B cell (primary cell): ENCODE measurements around the gene CCDC78. TPM values are rescaled to one million over a fixed set of nuclear protein-coding genes. Genes with fewer than 3 reads are reported as not detected.

Experiments
- ATAC-seq: fragments of 200-7000 bp; cut with Tn5 transposase; one replicate; pipeline ENCODE4 v1.10.0; 2021; ENCODE audit warnings: low read depth, mild to moderate bottlenecking, moderate number of reproducible peaks, moderate library complexity
- CTCF ChIA-PET: fragments of 350-600 bp; sonication (Branson Sonifier 250); formaldehyde crosslinking; loops from one replicate; lab custom pipeline; 2021; ENCODE audit warnings: antibody characterized with exemption, inconsistent platforms; lab: Charles Lee
- POLR2A ChIA-PET: fragments of 350-600 bp; sonication (Branson Sonifier 250); formaldehyde crosslinking; loops from one replicate; lab custom pipeline; 2021; ENCODE audit warnings: antibody characterized with exemption; lab: Charles Lee
- DNase-seq: peaks from one replicate; pipeline ENCODE4 v3.0.0; 2013
- H2AFZ ChIP-seq: 2 replicates; pipeline ENCODE4 v1.6.1; 2012; ENCODE audit warnings: mild to moderate bottlenecking, low read depth, low read length; ENCODE audit not compliant: insufficient read depth, poor library complexity, severe bottlenecking
- H3K27ac ChIP-seq, 2 donors: 1 replicate in 1 of 2; 2 replicates in 1 of 2; pipeline ENCODE4 v1.5.1; 2012 to 2013; ENCODE audit warnings: low read length in 2 of 2, mild to moderate bottlenecking in 2 of 2, moderate library complexity in 1 of 2
- H3K27me3 ChIP-seq, 4 experiments: fragments of 200-600 bp in 1 of 4; sonication (generic) in 1 of 4; replicated peaks in 1 of 4; 1 replicate in 2 of 4; 2 replicates in 2 of 4; pipeline versions ENCODE4 v1.6.1 to v1.7.0; 2013 to 2016; ENCODE audit warnings: low read length in 3 of 4, mild to moderate bottlenecking in 2 of 4, mixed read lengths in 1 of 4, moderate library complexity in 1 of 4; ENCODE audit not compliant: insufficient read depth in 4 of 4, control insufficient read depth in 3 of 4; ENCODE audit errors: control extremely low read depth in 1 of 4
- H3K36me3 ChIP-seq, 2 experiments: replicated peaks in 1 of 2; 1 replicate in 1 of 2; 2 replicates in 1 of 2; pipeline versions ENCODE4 v1.6.1 to v1.7.1; 2013; ENCODE audit warnings: low read length in 1 of 2; ENCODE audit not compliant: insufficient read depth in 2 of 2, control insufficient read depth in 1 of 2; ENCODE audit errors: control extremely low read depth in 1 of 2, extremely low read depth in 1 of 2
- H3K4me1 ChIP-seq, 2 donors: fragments of 200-600 bp in 1 of 2; sonication (generic) in 1 of 2; 1 replicate in 1 of 2; 2 replicates in 1 of 2; pipeline versions ENCODE4 v1.5.1 to v1.6.1; 2013 to 2017; ENCODE audit warnings: low read length in 2 of 2; ENCODE audit not compliant: control insufficient read depth in 2 of 2, insufficient read depth in 2 of 2
- H3K4me2 ChIP-seq: replicated peaks from 2 replicates; pipeline ENCODE3; 2012; ENCODE audit warnings: mild to moderate bottlenecking, low read depth, low read length; ENCODE audit not compliant: poor library complexity, severe bottlenecking
- H3K4me3 ChIP-seq, 5 experiments: fragments of 200-600 bp in 1 of 5; sonication (generic) in 1 of 5; 1 replicate in 3 of 5; 2 replicates in 2 of 5; pipeline versions ENCODE4 v1.5.1 to v1.7.0; 2011 to 2016; ENCODE audit warnings: low read length in 4 of 5, mild to moderate bottlenecking in 4 of 5, low read depth in 2 of 5, control low read depth in 1 of 5, moderate library complexity in 1 of 5; ENCODE audit not compliant: insufficient read depth in 1 of 5; ENCODE audit errors: control extremely low read depth in 1 of 5, extremely low read depth in 1 of 5
- H3K79me2 ChIP-seq: fragments of 200-600 bp; sonication (generic); one replicate; pipeline ENCODE4 v1.6.0; 2016; ENCODE audit warnings: low read length; ENCODE audit not compliant: control insufficient read depth, insufficient read depth
- H3K9ac ChIP-seq: fragments of 200-600 bp; sonication (generic); 2 replicates; pipeline ENCODE4 v1.6.1; 2017; ENCODE audit warnings: mild to moderate bottlenecking, low read length, moderate library complexity
- H3K9me3 ChIP-seq, 3 donors: one replicate each; pipeline versions ENCODE4 v1.6.1 to v1.7.1; 2013; ENCODE audit warnings: low read length in 2 of 3; ENCODE audit not compliant: control insufficient read depth in 2 of 3, insufficient read depth in 1 of 3; ENCODE audit errors: control extremely low read depth in 1 of 3
- H4K20me1 ChIP-seq: 2 replicates; pipeline ENCODE4 v1.6.0; 2012; ENCODE audit warnings: mild to moderate bottlenecking, low read length; ENCODE audit not compliant: insufficient read depth, control insufficient read depth, poor library complexity, severe bottlenecking
- H3K27ac Mint-ChIP-seq: one replicate; pipeline ENCODE4 v1.8.0; 2021; ENCODE audit warnings: mixed read lengths
- H3K27me3 Mint-ChIP-seq: one replicate; pipeline ENCODE4 v1.8.0; 2021; ENCODE audit warnings: mixed read lengths
- H3K4me1 Mint-ChIP-seq: one replicate; pipeline ENCODE4 v1.8.0; 2021; ENCODE audit warnings: mixed read lengths
- H3K4me3 Mint-ChIP-seq: one replicate; pipeline ENCODE4 v1.8.0; 2021; ENCODE audit warnings: mixed read lengths
- H3K9me3 Mint-ChIP-seq: one replicate; pipeline ENCODE4 v1.8.0; 2022; ENCODE audit warnings: mixed read lengths; ENCODE audit not compliant: insufficient read depth
- EZH2 ChIP-seq: IDR thresholded peaks from 2 replicates; pipeline ENCODE4 v1.6.1; 2012; ENCODE audit warnings: borderline replicate concordance, low read depth, mild to moderate bottlenecking, moderate library complexity, low read length; ENCODE audit not compliant: insufficient read depth, poor library complexity, severe bottlenecking
- WGBS: methylation state at CpG from one replicate; pipeline ENCODE4 v1.1.5; 2013; ENCODE audit warnings: missing lambda C conversion rate; ENCODE audit not compliant: insufficient coverage; 5-methylcytosine and 5-hydroxymethylcytosine counted together
- intact Hi-C: fragments of 100-400 bp; cut with micrococcal nuclease; formaldehyde crosslinking; loops from one replicate; pipeline ENCODE4 v1.10.0; 2022
- polyA plus RNA-seq: library from polyadenylated mRNA; depleted of rRNA; stranded (reverse); fragments of >200 nt; gene quantifications from 2 replicates; pipeline ENCODE4 v1.2.3, GENCODE V29; 2012
- total RNA-seq, 2 donors: library from RNA; stranded (reverse); fragments of 120-200 nt in 1 of 2; gene quantifications; 1 replicate in 1 of 2; 2 replicates in 1 of 2; pipeline versions ENCODE4 v1.2.3 to v1.2.4, GENCODE V29; 2013 to 2022
- TF ChIP-seq, protein P1 (sequence below): fragments of 200-600 bp; IDR thresholded peaks from one replicate; pipeline ENCODE4 v1.8.0; 2022; ENCODE audit warnings: antibody characterized with exemption, mild to moderate bottlenecking

The CCDC78 gene
- total and polyA plus RNA-seq, 2 donors (not counting 1 experiment from before 2014, with no cell fraction given): 11.8 to 34.2 TPM

DNA sequence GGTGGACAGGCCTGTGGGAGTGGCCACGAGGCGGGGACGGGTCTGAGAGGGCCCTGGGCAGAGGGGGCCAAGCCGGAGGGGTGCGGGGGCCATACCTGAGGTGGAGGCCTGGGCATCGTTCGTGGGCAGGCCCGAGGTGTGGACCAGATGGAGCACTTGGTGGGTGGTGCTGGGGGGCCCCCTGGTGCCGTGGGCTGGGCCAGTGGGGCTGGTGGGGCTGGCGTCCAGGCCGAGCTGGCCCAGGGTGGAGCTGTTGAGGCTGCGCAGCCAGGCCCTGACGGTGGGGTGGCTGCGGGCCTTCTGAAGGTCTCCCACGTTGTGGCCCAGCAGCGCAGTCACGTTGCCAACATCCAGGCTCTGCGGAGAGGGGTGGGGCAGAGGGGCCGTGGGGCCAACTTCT, 43.7 kb upstream of the CCDC78 start:
- DNase-seq: no peak
- no peak overlapping the region for H3K9ac ChIP-seq
- H3K27me3 Mint-ChIP-seq: no peaks in the 10 kb centered on the region
- TF ChIP-seq, protein P1, sequence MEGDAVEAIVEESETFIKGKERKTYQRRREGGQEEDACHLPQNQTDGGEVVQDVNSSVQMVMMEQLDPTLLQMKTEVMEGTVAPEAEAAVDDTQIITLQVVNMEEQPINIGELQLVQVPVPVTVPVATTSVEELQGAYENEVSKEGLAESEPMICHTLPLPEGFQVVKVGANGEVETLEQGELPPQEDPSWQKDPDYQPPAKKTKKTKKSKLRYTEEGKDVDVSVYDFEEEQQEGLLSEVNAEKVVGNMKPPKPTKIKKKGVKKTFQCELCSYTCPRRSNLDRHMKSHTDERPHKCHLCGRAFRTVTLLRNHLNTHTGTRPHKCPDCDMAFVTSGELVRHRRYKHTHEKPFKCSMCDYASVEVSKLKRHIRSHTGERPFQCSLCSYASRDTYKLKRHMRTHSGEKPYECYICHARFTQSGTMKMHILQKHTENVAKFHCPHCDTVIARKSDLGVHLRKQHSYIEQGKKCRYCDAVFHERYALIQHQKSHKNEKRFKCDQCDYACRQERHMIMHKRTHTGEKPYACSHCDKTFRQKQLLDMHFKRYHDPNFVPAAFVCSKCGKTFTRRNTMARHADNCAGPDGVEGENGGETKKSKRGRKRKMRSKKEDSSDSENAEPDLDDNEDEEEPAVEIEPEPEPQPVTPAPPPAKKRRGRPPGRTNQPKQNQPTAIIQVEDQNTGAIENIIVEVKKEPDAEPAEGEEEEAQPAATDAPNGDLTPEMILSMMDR: no peak
- no peak for TF ChIP-seq EZH2
- H3K4me2 ChIP-seq: no peak overlapping the region
- 95% methylated on average over 18 of the region's 19 CpGs for WGBS
- CTCF ChIA-PET: no interaction called here
- no peaks in the 10 kb centered on the region for H3K79me2 ChIP-seq
- no peaks in the 10 kb centered on the region for H4K20me1 ChIP-seq
- intact Hi-C loops: no loop called here
- no peak overlapping the region for H3K4me3 ChIP-seq
- H3K4me3 Mint-ChIP-seq: no peak overlapping the region
- peaks cover 0 to 10% (median 0%) of the 10 kb centered on the region in 4 experiments for H3K27me3 ChIP-seq
- H3K27ac ChIP-seq: no peak overlapping the region
- no peak overlapping the region for H2AFZ ChIP-seq
- no peaks in the 10 kb centered on the region for H3K9me3 ChIP-seq
- no peaks in the 10 kb centered on the region for H3K36me3 ChIP-seq
- H3K9me3 Mint-ChIP-seq: no peaks in the 10 kb centered on the region
- no peak for ATAC-seq
- peaks cover 0 to 3% of the 10 kb centered on the region in 2 donors for H3K4me1 ChIP-seq
- no peaks in the 10 kb centered on the region for H3K4me1 Mint-ChIP-seq
- POLR2A ChIA-PET: no interaction called here
- H3K27ac Mint-ChIP-seq: no peak overlapping the region

DNA sequence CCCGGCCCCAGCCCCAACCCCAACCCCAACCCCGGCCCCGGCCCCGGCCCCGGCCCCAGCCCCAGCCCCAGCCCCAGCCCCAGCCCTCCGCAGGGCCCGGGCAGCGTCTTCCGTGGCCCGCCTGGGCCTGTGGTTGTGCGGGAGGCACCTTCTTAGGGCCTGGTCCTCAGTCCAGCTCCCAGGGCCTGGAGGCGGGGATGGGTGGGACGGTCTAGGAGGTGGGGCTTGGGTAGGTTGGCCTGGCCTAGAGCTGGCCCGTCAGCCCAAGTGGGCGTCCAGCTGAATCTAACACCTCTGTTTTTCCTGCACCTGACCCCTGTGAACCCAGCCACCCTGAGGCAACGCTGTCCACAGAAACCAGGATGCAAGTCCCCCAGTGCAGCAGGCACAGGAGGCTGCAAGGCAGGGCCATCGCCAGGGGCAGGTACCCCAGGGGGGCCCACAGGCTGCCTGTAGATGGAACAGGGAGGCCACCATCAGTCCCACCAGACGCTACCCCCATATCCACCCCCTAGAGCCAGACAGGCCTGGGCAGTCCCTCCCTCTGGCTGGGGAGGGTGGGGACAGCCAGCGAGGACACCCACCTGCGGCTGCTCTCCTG, 43.0 kb upstream of the CCDC78 start:
- no peak overlapping the region for H3K9ac ChIP-seq
- Mint-ChIP-seq H3K27me3 (no peaks in the 10 kb centered on the region), H3K9me3 (no peaks in the 10 kb centered on the region), H3K4me3 (no peak overlapping the region), H3K27ac (no peak overlapping the region), H3K4me1 (no peaks in the 10 kb centered on the region)
- no peaks in the 10 kb centered on the region for H3K79me2 ChIP-seq
- H3K27me3 ChIP-seq: peaks cover 0 to 10% (median 0%) of the 10 kb centered on the region in 4 experiments
- CTCF ChIA-PET: no interaction called here
- H3K4me1 ChIP-seq: peaks cover 0 to 3% of the 10 kb centered on the region in 2 donors
- no peaks in the 10 kb centered on the region for H3K36me3 ChIP-seq
- no peak overlapping the region for H3K27ac ChIP-seq
- H3K4me3 ChIP-seq: no peak overlapping the region
- H3K4me2 ChIP-seq: peak overlapping the region; percentile 8
- no peaks in the 10 kb centered on the region for H3K9me3 ChIP-seq
- DNase-seq (no peak), ATAC-seq (no peak)
- WGBS: 65% methylated on average over 14 of the region's 20 CpGs
- no peak for TF ChIP-seq EZH2
- TF ChIP-seq, protein P1: no peak
- POLR2A ChIA-PET: no interaction called here
- no peaks in the 10 kb centered on the region for H4K20me1 ChIP-seq
- intact Hi-C loops: no loop called here
- H2AFZ ChIP-seq: no peak overlapping the region
